KMS-11 (cell line): ENCODE measurements around the gene IGFL1.
"Not testable (repeated sequence)": the region's sequence is repeated elsewhere in the genome, so short reads cannot be mapped to it uniquely, and the experiment has no call there.

Experiments
- H2AFZ ChIP-seq: fragments of 200-600 bp; sonication (generic); 2 replicates; pipeline ENCODE4 v1.6.1; 2016; ENCODE audit warnings: antibody characterized with exemption, mixed run types, low read depth
- H3K27ac ChIP-seq: fragments of 200-600 bp; sonication (generic); 2 replicates; pipeline ENCODE4 v1.6.1; 2016; ENCODE audit warnings: mild to moderate bottlenecking, mixed run types
- H3K27me3 ChIP-seq: fragments of 200-600 bp; sonication (generic); 2 replicates; pipeline ENCODE4 v1.6.1; 2017; ENCODE audit warnings: mild to moderate bottlenecking, low read depth, mixed run types, moderate library complexity; ENCODE audit not compliant: insufficient read depth
- H3K36me3 ChIP-seq: fragments of 200-600 bp; sonication (generic); 2 replicates; pipeline ENCODE4 v1.6.1; 2017; ENCODE audit warnings: mild to moderate bottlenecking, mixed run types; ENCODE audit not compliant: insufficient read depth
- H3K4me1 ChIP-seq: fragments of 200-600 bp; sonication (generic); 2 replicates; pipeline ENCODE4 v1.6.1; 2016; ENCODE audit warnings: mild to moderate bottlenecking, low read depth, mixed run types; ENCODE audit not compliant: poor library complexity, severe bottlenecking
- H3K4me2 ChIP-seq: fragments of 200-600 bp; sonication (generic); 2 replicates; pipeline ENCODE4 v1.7.0; 2016; ENCODE audit warnings: mild to moderate bottlenecking, mixed run types
- H3K4me3 ChIP-seq: fragments of 200-600 bp; sonication (generic); IDR thresholded peaks from 2 replicates; pipeline ENCODE4 v1.6.1; 2017; ENCODE audit warnings: low read depth, low read length, mixed read lengths; ENCODE audit not compliant: insufficient read depth
- H3K79me2 ChIP-seq: fragments of 200-600 bp; sonication (generic); 2 replicates; pipeline ENCODE4 v1.6.1; 2016; ENCODE audit warnings: low read depth, mixed run types; ENCODE audit not compliant: insufficient read depth
- H3K9ac ChIP-seq: fragments of 200-600 bp; sonication (generic); 2 replicates; pipeline ENCODE4 v1.6.1; 2016; ENCODE audit warnings: mild to moderate bottlenecking, mixed run types
- H4K20me1 ChIP-seq: fragments of 200-600 bp; sonication (generic); 2 replicates; pipeline ENCODE4 v1.6.1; 2016; ENCODE audit warnings: mild to moderate bottlenecking, mixed run types; ENCODE audit not compliant: insufficient read depth
- TF ChIP-seq, protein P1 (sequence below): fragments of 200-600 bp; sonication (generic); conservative IDR thresholded peaks from 2 replicates; pipeline ENCODE4 v1.6.1; 2017; ENCODE audit warnings: low read depth, mild to moderate bottlenecking, antibody characterized with exemption, low read length, moderate library complexity, mixed read lengths

IGFL1 gene

DNA sequence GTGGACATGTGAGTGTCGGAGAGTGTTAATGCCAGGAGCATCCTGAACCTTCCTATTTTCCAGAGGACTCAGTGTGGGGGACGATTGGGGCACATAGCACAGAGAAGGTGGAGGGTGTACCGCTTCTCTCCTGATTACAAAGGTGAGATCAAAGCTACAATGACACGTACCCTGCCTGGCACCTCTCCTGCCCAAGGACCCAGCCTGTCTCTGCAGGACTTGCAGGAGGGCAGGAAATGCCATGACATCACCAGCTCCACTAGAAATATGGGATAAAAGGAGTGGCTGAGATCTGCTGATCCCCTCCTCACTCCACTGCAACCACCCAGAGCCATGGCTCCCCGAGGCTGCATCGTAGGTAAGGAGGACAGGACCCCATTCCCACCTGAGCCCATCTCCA lies at the start of gene IGFL1:
Gene IGFL1, plus strand, starts transcription at position 301 of the 400 bp plus-strand sequence. Its CDS starts 33 bp downstream, at position 334.
- no peaks in the 10 kb centered on the region for H3K79me2 ChIP-seq
- no peak within 1 kb of the TSS for H3K4me2 ChIP-seq
- TF ChIP-seq, protein P1, sequence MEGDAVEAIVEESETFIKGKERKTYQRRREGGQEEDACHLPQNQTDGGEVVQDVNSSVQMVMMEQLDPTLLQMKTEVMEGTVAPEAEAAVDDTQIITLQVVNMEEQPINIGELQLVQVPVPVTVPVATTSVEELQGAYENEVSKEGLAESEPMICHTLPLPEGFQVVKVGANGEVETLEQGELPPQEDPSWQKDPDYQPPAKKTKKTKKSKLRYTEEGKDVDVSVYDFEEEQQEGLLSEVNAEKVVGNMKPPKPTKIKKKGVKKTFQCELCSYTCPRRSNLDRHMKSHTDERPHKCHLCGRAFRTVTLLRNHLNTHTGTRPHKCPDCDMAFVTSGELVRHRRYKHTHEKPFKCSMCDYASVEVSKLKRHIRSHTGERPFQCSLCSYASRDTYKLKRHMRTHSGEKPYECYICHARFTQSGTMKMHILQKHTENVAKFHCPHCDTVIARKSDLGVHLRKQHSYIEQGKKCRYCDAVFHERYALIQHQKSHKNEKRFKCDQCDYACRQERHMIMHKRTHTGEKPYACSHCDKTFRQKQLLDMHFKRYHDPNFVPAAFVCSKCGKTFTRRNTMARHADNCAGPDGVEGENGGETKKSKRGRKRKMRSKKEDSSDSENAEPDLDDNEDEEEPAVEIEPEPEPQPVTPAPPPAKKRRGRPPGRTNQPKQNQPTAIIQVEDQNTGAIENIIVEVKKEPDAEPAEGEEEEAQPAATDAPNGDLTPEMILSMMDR = no peak
- H2AFZ ChIP-seq = no peak within 1 kb of the TSS
- no peak within 1 kb of the TSS for H3K27ac ChIP-seq
- peaks cover 79% of the 10 kb centered on the region for H3K27me3 ChIP-seq
- H3K36me3 ChIP-seq = no peaks in the 10 kb centered on the region
- no peaks in the 10 kb centered on the region for H3K4me1 ChIP-seq
- H3K9ac ChIP-seq = no peak within 1 kb of the TSS
- H4K20me1 ChIP-seq = no peaks in the 10 kb centered on the region
- H3K4me3 ChIP-seq = no peak within 1 kb of the TSS

DNA sequence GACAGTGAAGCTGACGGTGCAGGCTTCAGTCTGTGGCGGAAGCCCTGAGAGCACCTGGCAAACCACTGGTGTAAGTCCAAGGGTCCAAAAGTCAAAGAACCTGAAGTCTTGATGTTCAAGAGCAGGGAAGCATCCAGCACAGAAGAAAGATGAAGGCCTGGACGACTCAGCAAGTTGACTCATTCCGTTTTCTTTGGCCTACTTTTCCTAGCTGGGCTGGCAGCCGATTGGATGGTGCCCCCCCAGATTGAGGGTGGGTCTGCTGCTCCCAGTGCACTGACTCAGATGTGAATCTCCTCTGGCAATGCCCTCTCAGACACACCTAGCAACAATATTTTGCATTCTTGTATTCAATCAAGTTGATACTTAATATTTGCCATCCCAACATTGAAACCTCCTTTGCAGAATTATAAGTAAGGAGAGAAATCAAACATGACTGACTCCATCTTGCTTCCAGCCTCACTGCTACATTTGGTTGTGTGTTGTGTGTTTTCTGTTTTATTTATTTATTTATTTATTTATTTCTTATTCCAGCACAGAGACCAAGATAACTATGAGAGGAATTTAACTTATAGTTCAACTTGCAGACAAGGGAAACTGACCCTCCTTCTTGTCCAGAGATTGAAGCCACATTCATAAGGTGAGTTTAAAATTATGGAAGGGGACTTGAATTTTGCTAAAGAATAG lies 48.7 kb upstream of the IGFL1 start:
- H3K4me2 ChIP-seq = no peak overlapping the region
- TF ChIP-seq, protein P1 = no peak
- no peak overlapping the region for H2AFZ ChIP-seq
- H3K27me3 ChIP-seq = peaks cover 7% of the 10 kb centered on the region; the same call in 1 of the 2 replicates
- H3K4me1 ChIP-seq = no peaks in the 10 kb centered on the region
- no peaks in the 10 kb centered on the region for H3K36me3 ChIP-seq
- H4K20me1 ChIP-seq = no peaks in the 10 kb centered on the region
- no peak overlapping the region for H3K9ac ChIP-seq
- no peak overlapping the region for H3K4me3 ChIP-seq
- H3K79me2 ChIP-seq = no peaks in the 10 kb centered on the region
- no peak overlapping the region for H3K27ac ChIP-seq

DNA sequence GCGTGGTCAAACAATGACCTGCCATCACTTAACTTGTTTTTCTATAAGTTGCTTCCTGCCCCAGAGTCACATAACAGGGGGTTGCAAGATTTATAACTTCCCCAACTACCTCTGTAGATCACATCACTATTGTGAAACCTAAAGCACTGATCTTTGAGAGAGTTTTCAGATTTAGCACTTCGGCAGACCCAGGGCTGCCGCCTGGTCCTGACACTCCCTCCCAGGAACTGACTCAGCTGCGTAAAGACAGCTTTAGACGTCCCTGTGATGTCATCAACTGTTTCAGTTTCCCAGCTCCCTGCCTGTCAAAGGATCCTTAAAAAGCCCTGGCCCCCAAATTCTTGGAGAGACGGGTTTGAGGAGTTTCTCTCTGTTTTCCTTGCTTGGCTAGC lies 48.2 kb upstream of the IGFL1 start:
- Histone ChIP-seq H3K4me2 (no peak overlapping the region), H3K4me3 (no peak overlapping the region), H3K79me2 (no peaks in the 10 kb centered on the region), H3K27me3 (peaks cover 7% of the 10 kb centered on the region; the same call in 1 of the 2 replicates), H3K36me3 (no peaks in the 10 kb centered on the region), H4K20me1 (no peaks in the 10 kb centered on the region), H3K9ac (no peak overlapping the region), H3K27ac (no peak overlapping the region), H2AFZ (no peak overlapping the region), H3K4me1 (no peaks in the 10 kb centered on the region)
- TF ChIP-seq, protein P1 = no peak

DNA sequence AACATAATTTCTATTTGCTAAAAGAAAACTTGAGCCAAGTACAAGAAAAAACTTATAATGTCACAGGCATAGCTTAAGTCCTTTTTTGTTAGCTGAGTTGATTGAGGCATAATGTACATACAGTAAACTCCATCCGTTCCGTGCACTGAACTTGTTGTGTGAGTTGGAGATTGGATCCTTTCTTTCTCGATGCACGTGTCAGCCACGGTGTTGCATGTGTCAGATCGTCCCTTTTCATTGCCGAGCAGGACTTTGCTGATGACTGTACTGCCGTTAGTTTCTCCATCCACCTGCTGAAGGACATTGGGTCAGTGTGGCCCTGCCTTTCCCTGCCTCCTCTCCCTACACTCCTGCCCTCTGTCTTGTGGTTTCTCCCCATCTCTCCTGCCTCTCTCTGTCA lies 47.1 kb upstream of the IGFL1 start:
- H3K27ac ChIP-seq = no peak overlapping the region
- H3K4me1 ChIP-seq = no peaks in the 10 kb centered on the region
- H3K4me2 ChIP-seq = no peak overlapping the region
- no peaks in the 10 kb centered on the region for H3K36me3 ChIP-seq
- TF ChIP-seq, protein P1 = no peak
- no peak overlapping the region for H3K9ac ChIP-seq
- peaks cover 10% of the 10 kb centered on the region; the same call in 1 of the 2 replicates for H3K27me3 ChIP-seq
- H3K4me3 ChIP-seq = no peak overlapping the region
- H3K79me2 ChIP-seq = no peaks in the 10 kb centered on the region
- H2AFZ ChIP-seq = no peak overlapping the region
- H4K20me1 ChIP-seq = no peaks in the 10 kb centered on the region

DNA sequence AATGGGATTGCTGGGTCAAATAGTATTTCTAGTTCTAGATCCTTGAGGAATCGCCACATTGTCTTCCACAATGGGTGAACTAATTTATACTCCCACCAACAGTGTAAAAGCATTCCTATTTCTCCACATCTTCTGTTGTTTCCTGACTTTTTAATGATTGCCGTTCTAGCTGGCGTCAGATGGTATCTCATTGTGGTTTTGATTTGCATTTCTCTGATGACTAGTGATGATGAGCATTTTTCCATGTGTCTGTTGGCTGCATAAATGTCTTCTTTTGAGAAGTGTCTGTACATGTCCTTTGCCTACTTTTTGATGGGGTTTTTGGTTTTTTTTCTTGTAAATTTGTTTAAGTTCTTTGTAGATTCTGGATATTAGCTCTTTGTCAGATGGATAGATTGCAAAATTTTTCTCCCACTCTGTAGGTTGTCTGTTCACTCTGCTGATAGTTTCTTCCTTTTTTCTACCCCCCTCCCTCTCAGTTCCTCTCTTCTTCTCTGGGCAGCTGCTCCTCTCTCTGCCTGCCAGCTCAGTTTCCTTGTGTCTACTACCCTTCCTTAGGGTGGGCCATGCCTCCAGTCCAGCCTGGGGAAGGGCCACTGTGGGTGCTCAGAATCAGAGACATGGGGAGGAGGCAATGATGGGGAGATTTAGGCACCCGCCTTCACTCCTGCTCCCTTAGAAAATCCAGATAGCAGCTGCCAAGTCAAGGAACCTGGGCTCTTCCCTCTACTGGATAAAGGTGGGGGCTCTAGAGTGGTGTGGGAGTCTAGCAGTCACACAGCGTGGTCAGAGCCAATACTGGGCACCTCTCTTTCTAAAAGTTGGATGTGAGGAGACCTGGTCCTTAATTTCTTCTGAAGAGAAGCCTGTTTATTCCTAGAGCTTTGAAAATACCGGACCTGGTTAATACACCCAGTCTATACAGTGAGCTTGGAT lies 44.5 kb upstream of the IGFL1 start:
- not testable (repeated sequence) for H4K20me1 ChIP-seq, H3K4me1 ChIP-seq, H3K4me2 ChIP-seq, H3K4me3 ChIP-seq, H3K9ac ChIP-seq, H2AFZ ChIP-seq, H3K79me2 ChIP-seq, H3K27ac ChIP-seq, H3K36me3 ChIP-seq
- peaks cover 19% of the 10 kb centered on the region for H3K27me3 ChIP-seq
